Measurements from ENCODE around the gene PDE4A. TPM values are rescaled to one million over a fixed set of nuclear protein-coding genes. Genes with fewer than 3 reads are reported as not detected.

PDE4A gene
- total and polyA plus RNA-seq, 10 of the 15 experiments (the other 5 are each of a cell fraction or from before 2014, with no cell fraction given): 0.24 to 13.3 (median 4.9) TPM

GRCh38 chr19:10497371-10497770 is 77.0 kb downstream of the PDE4A start (continued):
- TF ChIP-seq CTCF (IDR thresholded peaks at IDR 0.05 in 2 of 3, conservative IDR thresholded peaks at IDR 0.05 in 1 of 3; ENCODE audit: control insufficient read depth in 2 of 3, extremely low read depth in 1 of 3, insufficient read depth in 1 of 3, low read depth in 3 of 3, low read length in 3 of 3) (no peak), HDAC6 (IDR thresholded peaks at IDR 0.05; ENCODE audit: unreplicated experiment) (no peak), IKZF2 (IDR thresholded peaks at IDR 0.05) (no peak), RUNX3 (IDR thresholded peaks at IDR 0.05; ENCODE audit: low read length) (no peak), CBX3 (IDR thresholded peaks at IDR 0.05; ENCODE audit: borderline replicate concordance, low read depth) (no peak), PAX8 (IDR thresholded peaks at IDR 0.05) (no peak), SREBF1 (IDR thresholded peaks at IDR 0.05; ENCODE audit: low read length) (no peak), MYC (IDR thresholded peaks at IDR 0.05; ENCODE audit: insufficient read depth, insufficient read length, insufficient replicate concordance, low read length, severe bottlenecking) (no peak)
- TF ChIP-seq, protein P1, sequence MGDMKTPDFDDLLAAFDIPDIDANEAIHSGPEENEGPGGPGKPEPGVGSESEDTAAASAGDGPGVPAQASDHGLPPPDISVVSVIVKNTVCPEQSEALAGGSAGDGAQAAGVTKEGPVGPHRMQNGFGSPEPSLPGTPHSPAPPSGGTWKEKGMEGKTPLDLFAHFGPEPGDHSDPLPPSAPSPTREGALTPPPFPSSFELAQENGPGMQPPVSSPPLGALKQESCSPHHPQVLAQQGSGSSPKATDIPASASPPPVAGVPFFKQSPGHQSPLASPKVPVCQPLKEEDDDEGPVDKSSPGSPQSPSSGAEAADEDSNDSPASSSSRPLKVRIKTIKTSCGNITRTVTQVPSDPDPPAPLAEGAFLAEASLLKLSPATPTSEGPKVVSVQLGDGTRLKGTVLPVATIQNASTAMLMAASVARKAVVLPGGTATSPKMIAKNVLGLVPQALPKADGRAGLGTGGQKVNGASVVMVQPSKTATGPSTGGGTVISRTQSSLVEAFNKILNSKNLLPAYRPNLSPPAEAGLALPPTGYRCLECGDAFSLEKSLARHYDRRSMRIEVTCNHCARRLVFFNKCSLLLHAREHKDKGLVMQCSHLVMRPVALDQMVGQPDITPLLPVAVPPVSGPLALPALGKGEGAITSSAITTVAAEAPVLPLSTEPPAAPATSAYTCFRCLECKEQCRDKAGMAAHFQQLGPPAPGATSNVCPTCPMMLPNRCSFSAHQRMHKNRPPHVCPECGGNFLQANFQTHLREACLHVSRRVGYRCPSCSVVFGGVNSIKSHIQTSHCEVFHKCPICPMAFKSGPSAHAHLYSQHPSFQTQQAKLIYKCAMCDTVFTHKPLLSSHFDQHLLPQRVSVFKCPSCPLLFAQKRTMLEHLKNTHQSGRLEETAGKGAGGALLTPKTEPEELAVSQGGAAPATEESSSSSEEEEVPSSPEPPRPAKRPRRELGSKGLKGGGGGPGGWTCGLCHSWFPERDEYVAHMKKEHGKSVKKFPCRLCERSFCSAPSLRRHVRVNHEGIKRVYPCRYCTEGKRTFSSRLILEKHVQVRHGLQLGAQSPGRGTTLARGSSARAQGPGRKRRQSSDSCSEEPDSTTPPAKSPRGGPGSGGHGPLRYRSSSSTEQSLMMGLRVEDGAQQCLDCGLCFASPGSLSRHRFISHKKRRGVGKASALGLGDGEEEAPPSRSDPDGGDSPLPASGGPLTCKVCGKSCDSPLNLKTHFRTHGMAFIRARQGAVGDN (IDR thresholded peaks at IDR 0.05): no peak
- TF ChIP-seq, protein P2, sequence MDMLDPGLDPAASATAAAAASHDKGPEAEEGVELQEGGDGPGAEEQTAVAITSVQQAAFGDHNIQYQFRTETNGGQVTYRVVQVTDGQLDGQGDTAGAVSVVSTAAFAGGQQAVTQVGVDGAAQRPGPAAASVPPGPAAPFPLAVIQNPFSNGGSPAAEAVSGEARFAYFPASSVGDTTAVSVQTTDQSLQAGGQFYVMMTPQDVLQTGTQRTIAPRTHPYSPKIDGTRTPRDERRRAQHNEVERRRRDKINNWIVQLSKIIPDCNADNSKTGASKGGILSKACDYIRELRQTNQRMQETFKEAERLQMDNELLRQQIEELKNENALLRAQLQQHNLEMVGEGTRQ (IDR thresholded peaks at IDR 0.05; ENCODE audit: borderline replicate concordance, low read depth, low read length): no peak
- TF ChIP-seq, protein P3, sequence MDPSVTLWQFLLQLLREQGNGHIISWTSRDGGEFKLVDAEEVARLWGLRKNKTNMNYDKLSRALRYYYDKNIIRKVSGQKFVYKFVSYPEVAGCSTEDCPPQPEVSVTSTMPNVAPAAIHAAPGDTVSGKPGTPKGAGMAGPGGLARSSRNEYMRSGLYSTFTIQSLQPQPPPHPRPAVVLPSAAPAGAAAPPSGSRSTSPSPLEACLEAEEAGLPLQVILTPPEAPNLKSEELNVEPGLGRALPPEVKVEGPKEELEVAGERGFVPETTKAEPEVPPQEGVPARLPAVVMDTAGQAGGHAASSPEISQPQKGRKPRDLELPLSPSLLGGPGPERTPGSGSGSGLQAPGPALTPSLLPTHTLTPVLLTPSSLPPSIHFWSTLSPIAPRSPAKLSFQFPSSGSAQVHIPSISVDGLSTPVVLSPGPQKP (IDR thresholded peaks at IDR 0.05; ENCODE audit: low read depth, low read length): no peak

Data from GM12878 (cell line).